H9 (cell line): Measurements from ENCODE around the gene CEP68. TPM values are rescaled to one million over a fixed set of nuclear protein-coding genes. Genes with fewer than 3 reads are reported as not detected.

ENCODE experiments used
- DNase-seq: peaks from one replicate; pipeline ENCODE4 v3.0.0-alpha.2; 2017
- H2AFZ ChIP-seq: one replicate; pipeline ENCODE4 v1.6.1; 2013; ENCODE audit warnings: mild to moderate bottlenecking, low read length, control low read depth, moderate library complexity
- H2AK5ac ChIP-seq: 2 replicates; pipeline ENCODE4 v1.6.1; 2013; ENCODE audit warnings: low read length, control low read depth, mixed read lengths; ENCODE audit not compliant: insufficient read length
- H2BK120ac ChIP-seq: one replicate; pipeline ENCODE4 v1.6.1; 2013; ENCODE audit warnings: low read depth, mild to moderate bottlenecking, low read length, control low read depth, inconsistent platforms; ENCODE audit not compliant: poor library complexity, severe bottlenecking
- H2BK12ac ChIP-seq: 2 replicates; pipeline ENCODE4 v1.6.1; 2013; ENCODE audit warnings: low read length, control low read depth, mixed read lengths, low read depth; ENCODE audit not compliant: insufficient read length
- H2BK15ac ChIP-seq: 2 replicates; pipeline ENCODE4 v1.6.1; 2013; ENCODE audit warnings: low read depth, low read length, control low read depth
- H2BK20ac ChIP-seq: one replicate; pipeline ENCODE4 v1.6.1; 2013; ENCODE audit warnings: low read depth, mild to moderate bottlenecking, low read length, control low read depth, inconsistent platforms; ENCODE audit not compliant: poor library complexity, severe bottlenecking
- H2BK5ac ChIP-seq: 2 replicates; pipeline ENCODE4 v1.6.1; 2013; ENCODE audit warnings: low read length, control low read depth, mixed read lengths; ENCODE audit not compliant: insufficient read length
- H3K14ac ChIP-seq: 2 replicates; pipeline ENCODE4 v1.6.1; 2013; ENCODE audit warnings: low read length, control low read depth; ENCODE audit not compliant: insufficient read depth
- H3K18ac ChIP-seq: 2 replicates; pipeline ENCODE4 v1.6.1; 2013; ENCODE audit warnings: low read depth, mild to moderate bottlenecking, mixed read lengths, low read length, control low read depth; ENCODE audit not compliant: insufficient read length
- H3K23ac ChIP-seq: 2 replicates; pipeline ENCODE4 v1.6.1; 2013; ENCODE audit warnings: low read length, control low read depth, mixed read lengths, low read depth; ENCODE audit not compliant: insufficient read length
- H3K23me2 ChIP-seq: 2 replicates; pipeline ENCODE4 v1.6.1; 2013; ENCODE audit warnings: low read depth, mild to moderate bottlenecking, mixed read lengths, low read length, control low read depth; ENCODE audit not compliant: insufficient read length, poor library complexity, severe bottlenecking
- H3K27ac ChIP-seq: 2 replicates; pipeline ENCODE4 v1.5.1; 2013; ENCODE audit warnings: low read length, control low read depth, mixed read lengths, low read depth; ENCODE audit not compliant: insufficient read length
- H3K27me3 ChIP-seq: 2 replicates; pipeline ENCODE4 v1.6.1; 2013; ENCODE audit warnings: low read length, control low read depth, inconsistent platforms; ENCODE audit not compliant: insufficient read depth
- H3K4ac ChIP-seq: 2 replicates; pipeline ENCODE4 v1.6.1; 2013; ENCODE audit warnings: low read depth, mild to moderate bottlenecking, control low read depth, inconsistent platforms, low read length, moderate library complexity
- H3K4me1 ChIP-seq: 2 replicates; pipeline ENCODE4 v1.6.1; 2013; ENCODE audit warnings: low read length, control low read depth, inconsistent platforms; ENCODE audit not compliant: insufficient read depth
- H3K4me2 ChIP-seq: 2 replicates; pipeline ENCODE4 v1.6.1; 2013; ENCODE audit warnings: low read length, control low read depth, mixed read lengths; ENCODE audit not compliant: insufficient read length, insufficient read depth
- H3K56ac ChIP-seq: 2 replicates; pipeline ENCODE4 v1.6.1; 2013; ENCODE audit warnings: low read depth, mild to moderate bottlenecking, mixed read lengths, low read length, control low read depth; ENCODE audit not compliant: insufficient read length
- H3K79me1 ChIP-seq: 2 replicates; pipeline ENCODE4 v1.6.1; 2013; ENCODE audit warnings: low read depth, mild to moderate bottlenecking, moderate library complexity, low read length, control low read depth, inconsistent platforms; ENCODE audit not compliant: insufficient read depth, poor library complexity, severe bottlenecking
- H3K79me2 ChIP-seq: 2 replicates; pipeline ENCODE4 v1.6.1; 2013; ENCODE audit warnings: low read length, control low read depth, inconsistent platforms; ENCODE audit not compliant: insufficient read depth
- H3K9ac ChIP-seq: 2 replicates; pipeline ENCODE4 v1.6.1; 2013; ENCODE audit warnings: low read length, control low read depth, mixed read lengths; ENCODE audit not compliant: insufficient read length; ENCODE audit errors: extremely low read depth
- H3K9me3 ChIP-seq: one replicate; pipeline ENCODE4 v1.6.1; 2013; ENCODE audit warnings: low read depth, low read length, inconsistent platforms; ENCODE audit not compliant: control insufficient read depth
- H3T11ph ChIP-seq: one replicate; pipeline ENCODE4 v1.6.1; 2013; ENCODE audit warnings: mild to moderate bottlenecking, low read length, control low read depth, inconsistent platforms
- H4K20me1 ChIP-seq: one replicate; pipeline ENCODE4 v1.6.1; 2013; ENCODE audit not compliant: control insufficient read depth, insufficient read length, insufficient read depth
- H4K5ac ChIP-seq: 2 replicates; pipeline ENCODE4 v1.6.1; 2013; ENCODE audit warnings: low read depth, mild to moderate bottlenecking, mixed read lengths, low read length, control low read depth; ENCODE audit not compliant: insufficient read length
- H4K8ac ChIP-seq: replicated peaks from 2 replicates; pipeline ENCODE4 v1.6.1; 2013; ENCODE audit warnings: low read length, control low read depth, mixed read lengths, low read depth; ENCODE audit not compliant: insufficient read length
- H4K91ac ChIP-seq: 2 replicates; pipeline ENCODE4 v1.6.1; 2013; ENCODE audit warnings: low read depth, mild to moderate bottlenecking, moderate library complexity, mixed read lengths, low read length, control low read depth; ENCODE audit not compliant: insufficient read length
- H3K27ac Mint-ChIP-seq, 3 experiments: 2 replicates in 2 of 3; 3 replicates in 1 of 3; pipeline ENCODE4 v1.8.0; 2020 to 2021; ENCODE audit warnings: mixed read lengths in 3 of 3, mild to moderate bottlenecking in 1 of 3, moderate library complexity in 1 of 3
- H3K27me3 Mint-ChIP-seq: 2 replicates; pipeline ENCODE4 v1.8.0; 2021; ENCODE audit warnings: low read depth, mild to moderate bottlenecking, moderate library complexity, mixed read lengths
- H3K36me3 Mint-ChIP-seq, 3 experiments: 2 replicates in 2 of 3; 3 replicates in 1 of 3; pipeline ENCODE4 v1.8.0; 2020 to 2021; ENCODE audit warnings: low read depth in 3 of 3, mixed read lengths in 3 of 3; ENCODE audit not compliant: insufficient read depth in 1 of 3
- H3K4me1 Mint-ChIP-seq, 2 experiments: 2 replicates each; pipeline ENCODE4 v1.8.0; 2020; ENCODE audit warnings: mixed read lengths in 2 of 2
- H3K4me3 Mint-ChIP-seq, 2 experiments: 2 replicates in 1 of 2; 3 replicates in 1 of 2; pipeline ENCODE4 v1.8.0; 2020 to 2021; ENCODE audit warnings: mild to moderate bottlenecking in 2 of 2, mixed read lengths in 2 of 2, moderate library complexity in 1 of 2
- H3K9me3 Mint-ChIP-seq, 2 experiments: 2 replicates in 1 of 2; 3 replicates in 1 of 2; pipeline ENCODE4 v1.8.0; 2020; ENCODE audit warnings: mild to moderate bottlenecking in 2 of 2, mixed read lengths in 2 of 2, moderate library complexity in 1 of 2
- WGBS: extraction: QIAGEN DNeasy Blood & Tissue Kit; methylation state at CpG from one replicate; pipeline ENCODE4 v1.1.7; 2013; ENCODE audit warnings: missing lambda C conversion rate, low lambda C conversion rate, mixed read lengths; ENCODE audit not compliant: insufficient read length; ENCODE audit errors: extremely low coverage; 5-methylcytosine and 5-hydroxymethylcytosine counted together
- total RNA-seq: library from RNA; stranded (reverse); gene quantifications from 2 replicates; pipeline ENCODE4 v1.2.1, GENCODE V29; 2021
- TF ChIP-seq, protein P1 (sequence below): fragments of 200-600 bp; sonication (generic); conservative IDR thresholded peaks from 3 replicates; pipeline ENCODE4 v1.8.0; 2021; ENCODE audit warnings: antibody characterized with exemption, mild to moderate bottlenecking

Gene CEP68
- total RNA-seq, 1 experiment from 2014 or later: 20.2 TPM

DNA sequence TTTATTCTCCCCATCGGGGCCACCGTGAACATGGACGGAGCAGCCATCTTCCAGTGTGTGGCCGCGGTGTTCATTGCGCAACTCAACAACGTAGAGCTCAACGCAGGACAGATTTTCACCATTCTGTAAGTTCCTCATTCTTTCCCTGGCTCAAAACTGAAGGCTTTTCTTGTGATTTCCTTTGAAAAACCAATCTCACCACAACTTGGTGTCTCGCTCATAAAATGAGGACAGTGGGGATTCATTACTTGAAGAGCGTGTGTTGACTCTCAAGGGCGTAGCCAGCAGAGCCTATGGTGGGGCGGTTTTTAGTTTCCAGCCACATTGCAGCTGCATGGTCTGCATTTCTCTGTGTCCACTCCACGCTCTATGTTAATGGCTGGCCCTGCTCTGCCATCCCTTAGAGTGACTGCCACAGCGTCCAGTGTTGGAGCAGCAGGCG, 38.1 kb upstream of the CEP68 start:
- TF ChIP-seq, protein P1, sequence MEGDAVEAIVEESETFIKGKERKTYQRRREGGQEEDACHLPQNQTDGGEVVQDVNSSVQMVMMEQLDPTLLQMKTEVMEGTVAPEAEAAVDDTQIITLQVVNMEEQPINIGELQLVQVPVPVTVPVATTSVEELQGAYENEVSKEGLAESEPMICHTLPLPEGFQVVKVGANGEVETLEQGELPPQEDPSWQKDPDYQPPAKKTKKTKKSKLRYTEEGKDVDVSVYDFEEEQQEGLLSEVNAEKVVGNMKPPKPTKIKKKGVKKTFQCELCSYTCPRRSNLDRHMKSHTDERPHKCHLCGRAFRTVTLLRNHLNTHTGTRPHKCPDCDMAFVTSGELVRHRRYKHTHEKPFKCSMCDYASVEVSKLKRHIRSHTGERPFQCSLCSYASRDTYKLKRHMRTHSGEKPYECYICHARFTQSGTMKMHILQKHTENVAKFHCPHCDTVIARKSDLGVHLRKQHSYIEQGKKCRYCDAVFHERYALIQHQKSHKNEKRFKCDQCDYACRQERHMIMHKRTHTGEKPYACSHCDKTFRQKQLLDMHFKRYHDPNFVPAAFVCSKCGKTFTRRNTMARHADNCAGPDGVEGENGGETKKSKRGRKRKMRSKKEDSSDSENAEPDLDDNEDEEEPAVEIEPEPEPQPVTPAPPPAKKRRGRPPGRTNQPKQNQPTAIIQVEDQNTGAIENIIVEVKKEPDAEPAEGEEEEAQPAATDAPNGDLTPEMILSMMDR: no peak

More for the DNA sequence above, 38.1 kb upstream of the CEP68 start:
- Histone ChIP-seq H3K18ac (no peak overlapping the region), H3K27me3 (no peaks in the 10 kb centered on the region), H3T11ph (no peak overlapping the region), H3K23me2 (no peaks in the 10 kb centered on the region), H4K20me1 (no peaks in the 10 kb centered on the region), H2AFZ (no peak overlapping the region), H4K5ac (no peak overlapping the region), H3K27ac (no peak overlapping the region), H3K9ac (no peak overlapping the region), H3K4ac (no peak overlapping the region), H3K4me1 (no peaks in the 10 kb centered on the region; the same call in 1 of the 2 replicates), H2AK5ac (no peak overlapping the region), H2BK20ac (no peak overlapping the region), H2BK5ac (no peak overlapping the region), H4K8ac (no peak overlapping the region), H4K91ac (no peak overlapping the region), H3K23ac (no peak overlapping the region), H3K79me1 (no peaks in the 10 kb centered on the region), H3K9me3 (no peaks in the 10 kb centered on the region), H3K14ac (no peak overlapping the region), H3K56ac (no peak overlapping the region), H2BK120ac (no peak overlapping the region), H2BK12ac (no peak overlapping the region), H3K79me2 (no peaks in the 10 kb centered on the region), H3K4me2 (no peak overlapping the region), H2BK15ac (no peak overlapping the region)
- Mint-ChIP-seq H3K27me3 (no peaks in the 10 kb centered on the region), H3K9me3 (no peaks in the 10 kb centered on the region), H3K4me1 (peaks cover 11 to 17% of the 10 kb centered on the region in 2 experiments), H3K36me3 (peaks cover 0 to 2% (median 0%) of the 10 kb centered on the region in 3 experiments; a peak in 2 of 7 replicates), H3K4me3 (no peak overlapping the region), H3K27ac (no peak overlapping the region; a peak in 1 of 7 replicates)
- no CpG with 5 or more reads among the region's 15 CpGs for WGBS
- DNase-seq: no peak
